Stimulated activated CD8-positive, alpha-beta memory T cell treated with anti-CD3 and anti-CD28 coated beads, Interleukin-4, amount 100 ng/mL, for 1 hour (primary cell): ENCODE results near the gene GMDS.

Experiments
- DNase-seq, 2 donors: peaks; one replicate each; pipeline ENCODE4 v3.0.0-alpha.2; 2020; ENCODE audit warnings: low read depth in 2 of 2, low spot score in 1 of 2

The GMDS gene

GRCh38 chr6:2242311-2242710 is 3.1 kb downstream of the GMDS start:
- no peak for DNase-seq

GRCh38 chr6:2240961-2241360 is 4.4 kb downstream of the GMDS start:
- no peak for DNase-seq

- no peak for DNase-seq
These were observed 8.4 kb downstream of the GMDS start for GRCh38 chr6:2237001-2237400.

GRCh38 chr6:2235777-2236495 is 9.5 kb downstream of the GMDS start:
- no peak for DNase-seq

GRCh38 chr6:2232445-2232844 is 13.0 kb downstream of the GMDS start:
- no peak for DNase-seq

GRCh38 chr6:2231438-2231837 is 14.0 kb downstream of the GMDS start:
- no peak for DNase-seq

GRCh38 chr6:2230659-2231277 is 14.6 kb downstream of the GMDS start:
- no peak for DNase-seq

GRCh38 chr6:2229742-2230141 is 15.7 kb downstream of the GMDS start:
- DNase-seq: no peak

GRCh38 chr6:2229039-2229438 is 16.4 kb downstream of the GMDS start:
- no peak for DNase-seq

GRCh38 chr6:2228392-2228791 is 17.0 kb downstream of the GMDS start:
- DNase-seq: no peak

GRCh38 chr6:2226775-2227174 is 18.6 kb downstream of the GMDS start:
- no peak for DNase-seq

- no peak for DNase-seq
These were observed 19.7 kb downstream of the GMDS start for GRCh38 chr6:2225422-2226392.

GRCh38 chr6:2224847-2225382 is 20.5 kb downstream of the GMDS start:
- no peak for DNase-seq

- no peak for DNase-seq
These were observed 23.0 kb downstream of the GMDS start for GRCh38 chr6:2222275-2222842.

- no peak for DNase-seq
These were observed 23.6 kb downstream of the GMDS start for GRCh38 chr6:2221726-2222274.

GRCh38 chr6:2220154-2220553 is 25.3 kb downstream of the GMDS start:
- DNase-seq: no peak

GRCh38 chr6:2218866-2219265 is 26.5 kb downstream of the GMDS start:
- no peak for DNase-seq

GRCh38 chr6:2216794-2217383 is 28.5 kb downstream of the GMDS start:
- DNase-seq: no peak

GRCh38 chr6:2215342-2215741 is 30.1 kb downstream of the GMDS start:
- DNase-seq: no peak

- DNase-seq: no peak
These were observed 32.3 kb downstream of the GMDS start for GRCh38 chr6:2213086-2213485.
